ENCODE results near the gene FLNB. TPM values are rescaled to one million over a fixed set of nuclear protein-coding genes. Genes with fewer than 3 reads are reported as not detected.

Gene FLNB
- total and polyA plus RNA-seq, 2 of the 13 experiments (the other 11 are each of a cell fraction or from before 2014, with no cell fraction given): 106 to 130 TPM

- TF ChIP-seq AFF4 (CRISPR knock-in tag; IDR thresholded peaks at IDR 0.05) (no peak), RBM22 (optimal IDR thresholded peaks at IDR 0.05; ENCODE audit: low read length) (no peak), NPAS2 (CRISPR knock-in tag; IDR thresholded peaks at IDR 0.05; ENCODE audit: borderline replicate concordance) (no peak), ZSCAN30 (CRISPR knock-in tag; IDR thresholded peaks at IDR 0.05) (no peak), RXRB (CRISPR knock-in tag; IDR thresholded peaks at IDR 0.05; ENCODE audit: borderline replicate concordance) (peak; percentile 72; the same call in 1 of the 2 replicates), IKZF4 (CRISPR knock-in tag; IDR thresholded peaks at IDR 0.05; ENCODE audit: borderline replicate concordance, low read depth, not compliant biosample characterization) (no peak), NR3C1 (CRISPR knock-in tag; IDR thresholded peaks at IDR 0.05) (no peak), PHF20 (CRISPR knock-in tag; IDR thresholded peaks at IDR 0.05) (no peak), NFYB (CRISPR knock-in tag; IDR thresholded peaks at IDR 0.05) (no peak), ZMYM2 (CRISPR knock-in tag; IDR thresholded peaks at IDR 0.05) (no peak), TBP (CRISPR knock-in tag; IDR thresholded peaks at IDR 0.05) (no peak), ATF7-NPFF (CRISPR knock-in tag; IDR thresholded peaks at IDR 0.05; ENCODE audit: low read depth) (no peak), CBX1 (IDR thresholded peaks at IDR 0.05; ENCODE audit: low read depth) (no peak), FOXA1 (IDR thresholded peaks at IDR 0.05) (no peak), FOXA1 (CRISPR knock-in tag; IDR thresholded peaks at IDR 0.05) (no peak), RFX3 (CRISPR knock-in tag; IDR thresholded peaks at IDR 0.05) (0 out of 2 replicates have a peak, but pooled peaks have one; percentile 13), PRMT3 (CRISPR knock-in tag; IDR thresholded peaks at IDR 0.05; ENCODE audit: borderline replicate concordance, low read depth) (no peak), PHB2 (IDR thresholded peaks at IDR 0.05; ENCODE audit: partially characterized antibody) (no peak), ZFP36L2 (CRISPR knock-in tag; IDR thresholded peaks at IDR 0.05) (no peak), ZNF446 (CRISPR knock-in tag; IDR thresholded peaks at IDR 0.05) (no peak), HOXD1 (CRISPR knock-in tag; IDR thresholded peaks at IDR 0.05) (no peak)
Observed at GRCh38 chr3:58191361-58191991, 183.3 kb downstream of the FLNB start (continued).
